ENCODE data around the gene CAMTA1. TPM values are rescaled to one million over a fixed set of nuclear protein-coding genes. Genes with fewer than 3 reads are reported as not detected.

CAMTA1 gene
- total RNA-seq, 1 donor from 2014 or later: 109 TPM

DNA sequence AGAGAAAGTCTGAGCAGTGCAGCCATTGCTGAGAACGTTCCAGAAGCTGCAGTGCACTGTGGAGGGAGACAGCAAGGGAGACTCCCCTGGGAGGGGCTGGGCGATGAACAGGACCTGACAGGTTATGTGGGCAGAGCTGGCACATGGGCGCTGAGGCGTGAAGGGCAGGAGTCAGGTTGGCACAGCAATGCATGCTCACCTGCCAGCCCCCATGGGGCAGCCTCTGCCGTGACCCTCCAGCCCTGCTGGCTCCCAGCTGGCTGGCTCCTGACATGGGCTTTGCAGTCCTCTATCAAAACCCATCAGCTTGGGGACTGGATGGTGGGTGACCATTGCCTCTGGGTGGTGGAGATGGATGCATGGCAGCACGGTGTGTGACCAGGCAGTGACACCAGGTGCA lies 300.3 kb downstream of the CAMTA1 start:
- no peaks in the 10 kb centered on the region for H3K4me1 Mint-ChIP-seq
- H3K9me3 Mint-ChIP-seq: peaks cover 3% of the 10 kb centered on the region
- H3K27me3 Mint-ChIP-seq (ENCODE audit: low read depth): peaks cover 8% of the 10 kb centered on the region
- H3K27ac Mint-ChIP-seq (ENCODE audit: unreplicated experiment): no peak overlapping the region
- TF ChIP-seq, protein P1, sequence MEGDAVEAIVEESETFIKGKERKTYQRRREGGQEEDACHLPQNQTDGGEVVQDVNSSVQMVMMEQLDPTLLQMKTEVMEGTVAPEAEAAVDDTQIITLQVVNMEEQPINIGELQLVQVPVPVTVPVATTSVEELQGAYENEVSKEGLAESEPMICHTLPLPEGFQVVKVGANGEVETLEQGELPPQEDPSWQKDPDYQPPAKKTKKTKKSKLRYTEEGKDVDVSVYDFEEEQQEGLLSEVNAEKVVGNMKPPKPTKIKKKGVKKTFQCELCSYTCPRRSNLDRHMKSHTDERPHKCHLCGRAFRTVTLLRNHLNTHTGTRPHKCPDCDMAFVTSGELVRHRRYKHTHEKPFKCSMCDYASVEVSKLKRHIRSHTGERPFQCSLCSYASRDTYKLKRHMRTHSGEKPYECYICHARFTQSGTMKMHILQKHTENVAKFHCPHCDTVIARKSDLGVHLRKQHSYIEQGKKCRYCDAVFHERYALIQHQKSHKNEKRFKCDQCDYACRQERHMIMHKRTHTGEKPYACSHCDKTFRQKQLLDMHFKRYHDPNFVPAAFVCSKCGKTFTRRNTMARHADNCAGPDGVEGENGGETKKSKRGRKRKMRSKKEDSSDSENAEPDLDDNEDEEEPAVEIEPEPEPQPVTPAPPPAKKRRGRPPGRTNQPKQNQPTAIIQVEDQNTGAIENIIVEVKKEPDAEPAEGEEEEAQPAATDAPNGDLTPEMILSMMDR (conservative IDR thresholded peaks at IDR 0.05): no peak
- DNase-seq (ENCODE audit: low read depth, low spot score): no peak
- no peak overlapping the region for H3K4me3 Mint-ChIP-seq
- no peaks in the 10 kb centered on the region for H3K36me3 Mint-ChIP-seq (ENCODE audit: low read depth)

DNA sequence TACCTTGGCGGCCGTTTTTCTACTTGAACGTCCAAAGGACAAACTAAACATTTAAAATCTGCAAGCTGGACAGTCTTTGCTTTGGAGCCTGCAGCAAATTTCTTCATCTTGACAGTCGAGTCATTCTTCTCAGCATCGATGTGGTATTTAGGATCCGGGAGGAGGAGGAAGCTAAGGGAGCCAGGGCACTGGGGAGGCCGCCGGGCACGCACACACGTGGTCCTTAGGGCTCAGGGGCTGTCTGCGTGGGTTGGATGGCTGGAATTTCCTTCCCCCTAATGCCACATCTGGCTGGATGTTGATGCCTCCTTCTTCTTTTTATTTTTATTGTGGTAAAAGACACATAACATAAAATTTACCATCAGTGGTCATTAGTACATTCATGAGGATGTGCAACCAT lies 300.9 kb downstream of the CAMTA1 start:
- Mint-ChIP-seq H3K9me3 (peaks cover under 1% of the 10 kb centered on the region), H3K4me3 (no peak overlapping the region), H3K4me1 (no peaks in the 10 kb centered on the region), H3K36me3 (ENCODE audit: low read depth) (no peaks in the 10 kb centered on the region), H3K27me3 (ENCODE audit: low read depth) (peaks cover 8% of the 10 kb centered on the region), H3K27ac (ENCODE audit: unreplicated experiment) (no peak overlapping the region)
- DNase-seq (ENCODE audit: low read depth, low spot score): no peak
- TF ChIP-seq, protein P1 (conservative IDR thresholded peaks at IDR 0.05): no peak

DNA sequence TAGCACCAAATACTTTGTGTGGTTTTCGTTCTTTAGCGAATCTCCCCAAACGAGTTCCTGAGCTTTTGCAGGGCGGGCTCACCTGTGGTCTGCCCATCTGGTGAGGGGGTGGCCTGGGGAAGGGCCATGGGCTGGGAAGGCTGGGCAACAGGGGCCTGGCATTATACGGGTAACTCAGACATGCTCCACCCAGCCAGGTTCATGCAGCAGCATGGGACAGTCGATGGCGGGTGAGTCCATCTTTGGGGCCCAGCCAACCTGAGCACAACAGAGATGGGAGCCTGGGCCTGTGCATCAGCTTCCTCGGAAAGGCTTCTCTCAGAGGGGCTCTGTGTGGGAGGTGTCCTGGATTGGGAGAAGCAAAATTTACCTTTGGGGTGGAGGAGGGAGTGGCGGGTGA lies 302.6 kb downstream of the CAMTA1 start:
- H3K4me1 Mint-ChIP-seq: no peaks in the 10 kb centered on the region
- peaks cover 15% of the 10 kb centered on the region for H3K27me3 Mint-ChIP-seq (ENCODE audit: low read depth)
- TF ChIP-seq, protein P1 (conservative IDR thresholded peaks at IDR 0.05): no peak
- H3K4me3 Mint-ChIP-seq: no peak overlapping the region
- no peaks in the 10 kb centered on the region for H3K36me3 Mint-ChIP-seq (ENCODE audit: low read depth)
- no peak for DNase-seq (ENCODE audit: low read depth, low spot score)
- no peak overlapping the region for H3K27ac Mint-ChIP-seq (ENCODE audit: unreplicated experiment)
- no peaks in the 10 kb centered on the region for H3K9me3 Mint-ChIP-seq

DNA sequence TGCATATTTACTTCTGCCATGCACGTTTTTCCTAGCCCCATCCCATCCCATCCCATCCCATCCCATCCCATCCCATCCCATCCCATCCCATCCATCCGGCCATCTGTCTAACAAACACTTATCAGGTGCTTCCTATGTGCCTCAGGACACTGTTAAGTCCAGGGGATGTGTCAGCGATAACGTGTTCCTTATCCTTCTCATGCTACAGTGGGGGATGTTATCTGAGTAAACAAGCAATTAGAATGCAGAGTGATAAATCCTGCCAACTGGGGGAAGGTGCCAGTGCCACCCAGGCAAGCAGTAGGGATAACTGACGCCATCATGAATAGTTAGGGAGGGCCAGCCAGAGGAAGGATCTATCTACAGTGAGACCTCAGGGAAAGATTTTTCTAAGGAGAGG lies 304.2 kb downstream of the CAMTA1 start:
- TF ChIP-seq, protein P1 (conservative IDR thresholded peaks at IDR 0.05): no peak
- Mint-ChIP-seq H3K27me3 (ENCODE audit: low read depth) (peaks cover 19% of the 10 kb centered on the region), H3K9me3 (no peaks in the 10 kb centered on the region), H3K4me3 (no peak overlapping the region), H3K27ac (ENCODE audit: unreplicated experiment) (no peak overlapping the region), H3K4me1 (no peaks in the 10 kb centered on the region), H3K36me3 (ENCODE audit: low read depth) (no peaks in the 10 kb centered on the region)
- DNase-seq (ENCODE audit: low read depth, low spot score): no peak

DNA sequence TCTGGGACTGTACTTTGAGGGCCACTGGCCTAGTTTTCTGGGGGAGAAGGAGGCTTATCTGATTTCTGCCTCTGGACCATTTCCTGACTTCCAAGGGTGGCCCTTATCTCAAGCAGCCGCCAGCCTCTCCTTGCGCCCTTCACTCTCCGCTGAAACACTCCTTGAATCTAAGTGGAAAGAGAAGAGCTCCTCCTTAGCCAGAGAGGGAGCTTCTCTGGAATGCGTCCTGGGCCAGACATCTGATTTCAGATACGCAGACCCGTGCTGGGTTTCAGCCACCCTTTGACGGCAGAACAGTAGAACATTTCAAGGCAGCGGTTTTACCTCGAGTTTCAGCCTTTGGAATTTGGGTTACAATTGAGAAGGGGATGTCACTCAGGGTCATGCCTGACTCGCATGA lies 308.0 kb downstream of the CAMTA1 start:
- no peaks in the 10 kb centered on the region for H3K36me3 Mint-ChIP-seq (ENCODE audit: low read depth)
- H3K27me3 Mint-ChIP-seq (ENCODE audit: low read depth): peaks cover 45% of the 10 kb centered on the region
- TF ChIP-seq, protein P1 (conservative IDR thresholded peaks at IDR 0.05): no peak
- no peak overlapping the region for H3K4me3 Mint-ChIP-seq
- no peak for DNase-seq (ENCODE audit: low read depth, low spot score)
- no peaks in the 10 kb centered on the region for H3K9me3 Mint-ChIP-seq
- H3K4me1 Mint-ChIP-seq: no peaks in the 10 kb centered on the region
- H3K27ac Mint-ChIP-seq (ENCODE audit: unreplicated experiment): no peak overlapping the region

DNA sequence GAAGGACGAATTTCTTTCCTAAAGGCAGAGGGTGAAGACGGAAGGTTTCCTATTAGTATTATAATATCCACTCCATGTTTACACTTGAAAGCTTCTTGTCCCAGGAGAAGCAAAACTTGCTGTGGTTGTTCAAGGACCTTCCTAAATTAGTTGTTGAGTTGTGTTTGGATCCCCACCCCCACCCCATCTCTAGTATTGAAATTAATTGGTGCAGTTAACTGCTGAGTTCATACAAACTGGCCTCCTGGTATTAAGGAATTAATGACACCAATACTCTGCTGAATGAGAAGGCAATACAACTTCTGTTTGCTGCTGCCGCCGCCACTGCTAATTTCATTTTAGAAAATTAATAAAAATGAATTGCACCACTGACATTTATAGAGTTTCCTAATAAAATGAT lies 308.8 kb downstream of the CAMTA1 start:
- no peaks in the 10 kb centered on the region for H3K4me1 Mint-ChIP-seq
- no peaks in the 10 kb centered on the region for H3K9me3 Mint-ChIP-seq
- H3K36me3 Mint-ChIP-seq (ENCODE audit: low read depth): no peaks in the 10 kb centered on the region
- H3K27me3 Mint-ChIP-seq (ENCODE audit: low read depth): peaks cover 45% of the 10 kb centered on the region
- DNase-seq (ENCODE audit: low read depth, low spot score): no peak
- no peak overlapping the region for H3K4me3 Mint-ChIP-seq
- no peak overlapping the region for H3K27ac Mint-ChIP-seq (ENCODE audit: unreplicated experiment)
- TF ChIP-seq, protein P1 (conservative IDR thresholded peaks at IDR 0.05): no peak

All from neural crest cell (in vitro differentiated cells).